ENCODE measurements around the gene BOLA3.

DNA sequence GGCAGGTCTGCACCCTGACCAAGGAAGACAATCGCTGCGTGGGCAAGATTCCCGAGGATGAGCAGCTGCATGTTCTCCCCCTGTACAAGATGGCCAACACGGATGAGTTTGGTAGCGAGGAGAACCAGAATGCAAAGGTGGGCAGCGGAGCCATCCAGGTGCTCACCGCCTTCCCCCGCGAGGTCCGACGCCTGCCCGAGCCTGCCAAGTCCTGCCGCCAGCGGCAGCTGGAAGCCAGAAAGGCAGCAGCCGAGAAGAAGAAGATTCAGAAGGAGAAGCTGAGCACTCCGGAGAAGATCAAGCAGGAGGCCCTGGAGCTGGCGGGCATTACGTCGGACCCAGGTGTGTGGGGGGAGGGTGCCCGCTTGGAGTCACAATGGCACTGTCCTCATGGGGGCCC lies 48.4 kb downstream of the BOLA3 start:
- TF ChIP-seq CTCF (IDR thresholded peaks at IDR 0.05) (no peak), POLR2A (IDR thresholded peaks at IDR 0.05) (no peak)
